Inflammatory macrophage (primary cell): ENCODE measurements around the gene DFFA.
A peak's percentile ranks its signal among the peaks of the same experiment; 100 is the strongest.
"Not testable (repeated sequence)": the region's sequence is repeated elsewhere in the genome, so short reads cannot be mapped to it uniquely, and the experiment has no call there.

Source experiments
- DNase-seq, 2 donors: peaks; one replicate each; pipeline ENCODE4 v3.0.0-alpha.2; 2020 to 2022
- total RNA-seq, 18 experiments: gene quantifications; one replicate each; lab custom pipeline; 2026; ENCODE audit warnings: mixed read lengths in 6 of 18, inconsistent platforms in 2 of 18; lab: John Stamatoyannopoulos, UW

The DFFA gene
- total RNA-seq: 11.5 to 59.0 (median 45.8) reads per million in 18 experiments

- peak; percentile 96 to 97 for DNase-seq
These were observed at the start of gene DFFA for GRCh38 chr1:10472220-10473144. Gene DFFA (minus strand): TSS chr1:10472529. CDS start chr1:10472458, 71 bp downstream.

DNA sequence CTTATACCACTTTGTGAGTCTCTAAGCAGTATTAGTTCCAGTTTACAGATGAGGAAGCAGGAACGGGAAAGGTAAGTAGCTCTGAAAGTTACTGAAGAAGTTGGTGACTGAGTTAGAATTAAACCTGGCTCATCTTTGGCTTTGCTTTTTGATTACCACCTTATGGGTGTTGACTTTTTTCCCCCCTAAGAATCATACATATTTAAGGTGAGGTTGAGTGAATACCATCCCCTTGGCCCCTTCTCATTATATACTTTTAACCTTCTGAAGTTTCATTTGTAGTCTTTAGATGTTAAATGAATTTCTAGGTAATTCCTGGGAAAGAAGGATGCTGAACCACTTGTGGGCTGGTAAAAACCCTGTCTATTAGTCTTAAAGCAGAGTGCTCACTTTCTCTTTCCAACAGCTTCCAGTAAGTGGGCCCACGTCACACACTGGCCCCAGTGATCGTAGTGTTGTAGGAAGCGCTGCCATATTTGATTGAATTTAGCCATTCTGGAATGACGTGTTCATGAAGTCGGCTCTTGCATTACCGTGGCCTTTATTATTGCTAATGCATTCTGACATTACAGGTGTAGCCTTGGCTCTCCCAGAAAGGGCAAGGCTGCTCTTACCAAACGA lies 49.3 kb upstream of the DFFA start:
- no peak for DNase-seq

DNA sequence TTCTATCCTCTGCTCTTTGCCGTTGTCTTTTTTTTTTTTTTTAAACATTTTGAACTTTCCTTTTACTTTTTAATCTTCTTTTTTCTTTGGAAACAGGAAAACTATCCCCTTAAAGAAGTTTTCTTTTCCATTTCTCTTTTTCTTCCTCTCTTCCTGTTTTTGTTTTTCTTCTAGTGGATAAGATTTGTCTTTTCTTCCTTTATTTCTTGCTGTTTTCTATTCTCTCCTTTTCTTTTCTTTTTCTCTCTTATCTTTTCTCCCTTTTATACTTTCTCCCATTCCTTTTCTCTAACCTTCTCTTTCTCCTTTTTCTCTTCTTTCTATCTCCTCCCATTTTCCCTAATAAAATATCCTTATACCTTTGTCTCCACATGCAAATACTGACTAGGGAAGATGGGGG lies 48.6 kb upstream of the DFFA start:
- DNase-seq: no peak

- no peak for DNase-seq
These were observed 48.2 kb upstream of the DFFA start for GRCh38 chr1:10520497-10520896.

DNA sequence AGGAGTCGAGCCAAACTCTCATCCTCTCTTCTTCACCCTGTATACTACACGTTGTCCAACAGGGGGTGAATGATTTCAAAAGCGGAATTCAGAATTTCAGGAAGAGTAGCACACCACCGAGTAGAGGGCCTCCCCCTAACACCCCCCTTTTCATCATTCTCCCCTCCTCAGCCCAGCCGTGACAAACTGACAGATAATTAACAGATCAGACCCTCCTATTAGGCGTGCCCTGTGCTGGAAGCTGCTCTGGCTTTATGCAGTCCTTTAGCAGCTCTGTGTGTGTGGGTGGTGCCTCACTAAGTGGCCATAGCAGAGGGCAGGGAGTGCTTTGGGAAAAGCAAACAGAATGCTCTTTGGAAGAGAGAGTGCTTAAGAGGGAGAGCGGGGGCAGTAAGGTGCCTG lies 46.7 kb upstream of the DFFA start:
- DNase-seq: no peak

GRCh38 chr1:10517677-10517982 lies 45.3 kb upstream of the DFFA start:
- DNase-seq: peak in 1 of 2 donors; percentile 33

DNA sequence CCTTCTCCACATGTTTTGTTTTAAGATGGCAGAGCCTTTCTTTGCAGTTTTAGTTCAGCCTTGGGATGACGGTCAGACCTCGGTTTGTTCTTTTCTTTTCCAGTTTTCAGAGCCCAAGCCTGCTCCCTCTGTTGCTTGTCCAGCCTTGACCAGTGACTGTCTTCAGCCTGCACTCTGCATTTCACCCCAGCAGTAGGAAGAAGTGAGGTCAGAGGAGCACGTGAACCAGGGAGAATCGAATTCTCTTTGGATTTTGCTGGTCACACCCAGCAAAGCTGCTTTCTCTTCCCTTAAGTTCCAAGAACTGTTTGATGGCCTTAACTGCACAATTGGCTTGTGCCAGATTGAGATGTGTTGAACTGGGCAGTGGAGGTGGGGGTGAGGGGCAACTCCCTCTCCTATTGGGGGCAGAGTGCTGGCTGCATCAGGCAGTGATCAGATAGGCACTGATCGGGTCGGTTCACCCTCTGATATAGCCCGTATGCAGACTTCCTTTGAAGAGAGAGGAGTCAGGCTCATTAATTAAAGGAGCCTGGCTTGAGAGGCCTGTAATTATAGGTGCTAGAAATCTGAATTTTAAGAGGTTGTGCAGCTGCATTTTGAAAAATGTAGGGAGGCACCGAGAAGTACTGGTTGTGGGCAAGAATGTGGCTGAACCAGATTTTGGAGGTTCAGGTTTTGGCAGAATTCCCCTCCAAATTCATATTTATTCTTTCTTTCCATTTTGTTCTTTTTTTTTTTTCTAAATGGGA lies 44.8 kb upstream of the DFFA start:
- DNase-seq: peak in 1 of 2 donors; percentile 36

- peak; percentile 33 to 39 for DNase-seq
These were observed 43.8 kb upstream of the DFFA start for GRCh38 chr1:10515976-10516750.

DNA sequence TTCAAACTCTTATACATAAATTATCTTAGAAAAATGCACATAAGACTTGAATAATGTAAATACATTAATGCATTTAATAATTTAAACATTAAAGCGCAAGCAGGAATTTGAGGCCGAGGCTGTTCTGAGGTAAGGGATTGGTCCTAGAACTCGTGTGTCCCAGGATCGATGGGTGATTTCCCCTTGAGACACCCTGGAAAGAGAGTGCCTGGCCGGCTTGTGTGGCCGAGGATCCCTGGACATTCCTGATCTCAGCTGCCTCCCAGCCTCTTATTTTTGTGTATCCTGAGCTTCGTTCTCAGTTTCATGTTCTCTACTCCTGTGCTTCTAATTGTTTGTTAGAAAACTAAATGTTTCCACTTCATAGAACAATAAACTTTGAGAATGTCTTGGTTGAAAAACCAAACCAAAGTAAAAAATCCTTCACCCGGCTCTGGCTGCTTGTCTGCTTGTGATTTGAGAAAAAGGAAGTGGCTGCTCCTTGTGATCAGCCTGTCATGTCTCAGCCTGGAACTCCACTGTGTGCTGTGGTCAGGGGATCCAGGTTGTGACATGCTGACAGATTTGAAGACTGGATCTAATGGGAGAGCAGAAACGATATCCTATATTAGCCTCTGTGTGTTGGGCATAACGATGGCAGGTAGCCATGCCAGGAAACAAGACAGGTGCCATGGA lies 43.1 kb upstream of the DFFA start:
- peak; percentile 84 to 94 for DNase-seq

DNA sequence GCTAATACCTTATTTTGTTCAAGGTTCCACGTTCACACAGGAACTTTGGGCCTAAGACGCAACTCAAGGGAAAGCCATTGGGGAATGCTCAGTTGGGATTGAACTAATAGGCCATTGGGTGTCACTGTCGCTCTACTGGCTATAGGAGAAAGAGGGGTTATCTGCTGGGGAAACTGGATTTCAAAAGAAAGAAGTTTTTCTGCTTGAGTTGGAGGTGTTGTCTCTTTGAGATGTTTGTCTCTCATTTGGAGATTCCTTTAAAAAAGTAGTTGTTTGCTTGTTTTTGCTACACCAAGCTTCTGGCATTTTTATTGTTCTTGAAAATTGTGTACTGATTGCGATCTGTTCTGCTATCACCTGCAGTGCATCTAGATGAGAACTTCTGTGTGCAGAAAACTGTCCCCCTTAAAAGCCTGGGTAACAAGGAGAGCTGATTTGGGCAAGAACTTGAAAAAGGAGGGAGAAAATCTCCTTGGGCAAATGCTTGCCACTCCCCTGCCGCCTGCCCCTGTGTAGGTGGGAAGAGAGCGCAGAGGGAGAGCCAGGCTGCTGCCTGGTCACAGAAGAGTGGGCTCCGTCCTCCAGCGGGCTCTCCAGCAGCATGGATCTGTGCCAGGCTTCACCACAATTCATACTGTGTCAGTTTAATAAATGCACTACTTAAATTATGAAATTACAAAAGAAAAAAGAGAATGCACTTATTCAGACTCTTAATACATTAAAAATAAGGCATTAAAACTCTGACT lies 42.3 kb upstream of the DFFA start:
- peak; percentile 50 to 73 for DNase-seq

- DNase-seq: no peak
These were observed 40.9 kb upstream of the DFFA start for GRCh38 chr1:10513199-10513598.

DNA sequence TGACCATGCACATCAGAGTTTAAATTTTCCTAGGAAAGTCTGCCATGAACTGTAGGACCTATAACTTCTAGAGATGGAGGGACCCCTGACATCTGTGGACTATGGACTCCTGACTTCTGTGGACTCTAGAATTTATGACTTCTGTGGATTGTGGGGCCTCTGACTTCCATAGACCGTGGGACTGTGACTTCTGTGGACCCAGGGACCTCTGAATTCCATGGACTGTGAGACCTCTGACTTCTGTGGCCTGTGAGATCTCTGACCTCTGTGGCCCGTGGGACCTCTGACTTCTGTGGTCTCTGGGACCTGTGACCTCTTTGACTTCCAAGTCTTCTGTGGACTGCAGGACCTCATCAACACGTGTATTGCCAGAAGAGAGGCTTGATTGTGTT lies 39.2 kb upstream of the DFFA start:
- no peak for DNase-seq

DNA sequence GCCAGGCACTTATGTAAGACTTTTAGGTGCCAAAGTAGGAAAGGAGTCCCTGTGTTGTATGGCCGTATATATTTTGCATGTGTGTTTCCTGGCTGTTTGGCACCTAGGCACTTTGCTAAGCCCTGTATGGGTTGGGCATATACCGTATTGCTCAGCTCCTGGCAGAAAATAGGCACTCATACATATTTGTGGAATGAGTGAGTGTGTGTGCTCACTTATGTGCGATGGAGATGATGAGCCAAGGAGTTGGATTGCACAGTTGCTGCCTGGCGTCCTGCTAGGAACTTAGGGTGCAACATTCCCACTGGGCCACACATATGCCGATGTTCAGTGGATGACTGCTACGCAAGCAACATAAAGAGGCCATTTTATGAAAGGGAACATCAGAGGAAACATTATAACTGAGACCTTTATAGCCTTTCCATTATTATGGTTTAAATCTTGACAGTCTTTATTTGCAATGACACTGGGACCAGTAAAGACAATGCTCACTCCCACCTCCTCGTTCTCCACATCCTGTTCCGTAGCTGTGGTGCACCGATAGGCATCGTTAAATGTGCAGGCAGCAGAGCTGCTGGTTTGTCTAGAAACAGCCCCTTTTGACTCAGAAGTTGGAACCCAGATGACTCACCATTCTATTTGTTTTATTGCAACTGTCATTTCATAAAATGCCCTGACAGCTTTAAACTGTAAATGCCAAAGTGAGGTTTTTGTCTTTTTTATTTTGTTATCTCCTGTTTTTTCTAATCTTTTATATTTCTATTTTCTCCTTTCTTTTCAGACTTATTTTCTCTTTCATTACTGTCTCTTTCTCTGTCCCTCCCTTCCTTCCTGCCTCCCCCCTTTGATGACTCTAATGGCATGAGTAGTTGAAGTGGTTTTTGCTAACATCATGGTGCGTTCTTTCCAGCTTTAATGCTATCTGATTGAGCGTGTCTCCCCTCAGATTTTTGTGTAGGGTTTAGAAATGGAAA lies 38.5 kb upstream of the DFFA start:
- DNase-seq: peak; percentile 61 to 77

DNA sequence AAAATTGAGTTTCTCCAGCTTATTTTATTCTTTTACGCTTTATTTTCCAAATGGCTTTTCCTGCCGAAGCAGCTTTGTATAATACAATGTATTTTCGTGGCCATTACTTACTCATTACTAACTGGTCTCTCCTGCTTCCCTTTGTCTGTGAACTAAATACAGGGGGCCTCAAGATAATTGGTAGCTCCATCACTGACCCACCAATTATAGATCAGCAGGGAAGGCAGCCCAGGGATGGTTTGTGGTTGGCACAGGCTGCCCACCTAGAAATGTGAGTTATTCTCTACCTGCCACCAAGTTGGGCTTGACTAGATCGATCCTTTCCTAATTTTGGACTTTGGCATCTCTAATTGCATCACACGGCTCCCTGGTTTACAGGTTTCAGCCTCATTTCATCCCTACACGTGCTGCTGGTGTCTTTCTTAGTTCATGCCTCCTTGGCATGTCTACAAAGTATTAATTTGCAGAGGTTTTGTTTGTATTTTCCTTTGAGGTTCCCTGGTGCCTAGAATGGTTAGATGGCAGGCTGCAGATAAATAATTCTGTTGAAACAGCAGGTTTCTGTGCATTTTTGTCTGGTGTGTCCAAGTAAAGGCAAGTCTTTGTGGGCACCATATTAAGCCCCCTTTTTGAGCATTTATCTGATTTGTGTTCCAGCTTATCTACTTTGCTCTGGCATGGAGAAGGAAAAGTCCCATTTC lies 37.6 kb upstream of the DFFA start:
- DNase-seq: no peak

- DNase-seq: no peak
These were observed 36.2 kb upstream of the DFFA start for GRCh38 chr1:10508511-10508951.

DNA sequence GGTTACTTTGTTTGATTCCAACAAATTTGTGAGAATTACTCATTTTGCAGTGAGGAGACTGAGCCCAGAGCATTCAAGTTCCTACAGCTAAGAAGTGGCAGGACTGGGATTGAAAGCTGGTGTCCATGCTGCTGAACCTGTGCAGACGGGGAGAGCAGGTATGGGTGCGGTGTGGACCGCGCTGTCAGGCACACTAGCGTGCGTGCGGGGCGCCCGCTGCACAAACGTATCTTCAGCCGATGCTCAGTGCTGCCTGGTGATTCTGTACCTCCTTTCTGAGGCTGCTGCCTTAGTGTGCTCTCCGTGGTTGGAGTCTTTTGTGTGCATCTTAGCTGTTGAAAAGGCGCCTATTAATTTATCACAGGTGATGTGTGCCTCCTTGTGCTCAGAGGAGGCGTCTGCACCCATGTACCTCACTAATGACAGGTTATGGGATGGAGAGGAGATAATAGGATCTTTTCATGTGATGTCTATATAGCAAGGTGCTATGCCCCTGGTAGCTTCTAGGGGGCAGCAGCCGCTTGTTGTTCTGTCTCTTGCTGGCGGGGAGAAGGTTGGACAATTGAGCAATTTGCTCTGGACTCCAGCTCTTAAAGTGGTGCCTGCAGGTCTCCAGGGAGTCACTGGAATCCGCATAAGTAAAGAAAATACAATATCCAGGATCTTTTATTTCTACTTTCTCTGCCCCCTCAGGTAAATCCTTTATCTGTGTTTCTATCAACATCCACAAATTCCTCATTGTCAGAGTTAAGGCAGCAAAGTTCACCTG lies 35.0 kb upstream of the DFFA start:
- DNase-seq: peak; percentile 54 to 69

DNA sequence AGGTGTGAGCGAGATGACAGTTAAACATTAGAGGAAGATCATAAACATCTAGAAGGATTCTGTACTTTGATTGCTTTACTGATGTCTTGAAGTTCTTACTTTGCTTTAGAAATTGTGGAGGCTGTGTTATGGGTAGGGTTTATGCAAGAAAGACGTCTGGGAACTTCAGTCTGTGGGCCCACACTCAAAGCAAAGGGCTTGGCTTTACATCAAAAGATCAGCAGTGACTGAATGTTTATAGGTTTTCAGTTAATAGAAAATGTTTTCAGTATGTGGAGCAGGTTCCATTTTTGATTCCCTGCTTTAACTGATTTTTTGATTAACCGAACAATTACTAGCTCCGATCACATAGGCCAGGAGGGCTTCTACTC lies 34.3 kb upstream of the DFFA start:
- DNase-seq: no peak

- DNase-seq: not testable (repeated sequence)
These were observed 33.8 kb upstream of the DFFA start for GRCh38 chr1:10506046-10506676.
